Esophagus muscularis mucosa (tissue), 3 donors: Measurements from ENCODE around the gene CYB561.

Source experiments
- POLR2A ChIP-seq: fragments of 450-650 bp; IDR thresholded peaks from one replicate; pipeline ENCODE4 v1.6.1; 2017; ENCODE audit warnings: antibody characterized with exemption, moderate library complexity, mild to moderate bottlenecking, low read depth
- POLR2AphosphoS5 ChIP-seq, 2 donors: sonication (generic); formaldehyde crosslinking; IDR thresholded peaks; one replicate each; pipeline ENCODE4 v1.6.1; 2017; ENCODE audit warnings: antibody characterized with exemption in 2 of 2
- TF ChIP-seq, protein P1 (sequence below), 3 experiments: fragments of 200-600 bp in 2 of 3; fragments of 450-650 bp in 1 of 3; sonication (generic) in 2 of 3; IDR thresholded peaks; one replicate each; pipeline ENCODE4 v1.5.1; 2017 to 2019; ENCODE audit warnings: antibody characterized with exemption in 3 of 3, mild to moderate bottlenecking in 2 of 3, moderate library complexity in 1 of 3

DNA sequence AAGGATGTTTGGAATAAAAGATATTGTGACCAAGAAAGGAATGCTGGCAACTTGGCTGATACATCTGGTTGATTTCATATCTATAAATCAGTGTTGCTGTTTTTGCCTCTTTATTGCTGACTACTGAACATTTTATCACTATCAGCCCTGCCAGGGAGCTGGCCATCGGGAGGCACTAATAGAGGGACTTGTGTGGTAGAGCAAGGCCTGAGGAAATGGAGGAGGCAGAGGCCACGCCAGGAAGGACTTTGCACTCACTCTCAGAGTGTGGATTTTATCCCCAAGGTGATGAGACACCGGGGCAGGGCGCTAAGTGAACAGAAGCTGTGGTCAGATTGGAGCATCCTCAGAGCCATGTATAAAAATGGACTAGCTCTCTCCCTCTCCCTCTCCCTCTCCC is 9.3 kb upstream of the CYB561 start:
- TF ChIP-seq POLR2AphosphoS5 (IDR thresholded peaks at IDR 0.05): no peak
- TF ChIP-seq, protein P1, sequence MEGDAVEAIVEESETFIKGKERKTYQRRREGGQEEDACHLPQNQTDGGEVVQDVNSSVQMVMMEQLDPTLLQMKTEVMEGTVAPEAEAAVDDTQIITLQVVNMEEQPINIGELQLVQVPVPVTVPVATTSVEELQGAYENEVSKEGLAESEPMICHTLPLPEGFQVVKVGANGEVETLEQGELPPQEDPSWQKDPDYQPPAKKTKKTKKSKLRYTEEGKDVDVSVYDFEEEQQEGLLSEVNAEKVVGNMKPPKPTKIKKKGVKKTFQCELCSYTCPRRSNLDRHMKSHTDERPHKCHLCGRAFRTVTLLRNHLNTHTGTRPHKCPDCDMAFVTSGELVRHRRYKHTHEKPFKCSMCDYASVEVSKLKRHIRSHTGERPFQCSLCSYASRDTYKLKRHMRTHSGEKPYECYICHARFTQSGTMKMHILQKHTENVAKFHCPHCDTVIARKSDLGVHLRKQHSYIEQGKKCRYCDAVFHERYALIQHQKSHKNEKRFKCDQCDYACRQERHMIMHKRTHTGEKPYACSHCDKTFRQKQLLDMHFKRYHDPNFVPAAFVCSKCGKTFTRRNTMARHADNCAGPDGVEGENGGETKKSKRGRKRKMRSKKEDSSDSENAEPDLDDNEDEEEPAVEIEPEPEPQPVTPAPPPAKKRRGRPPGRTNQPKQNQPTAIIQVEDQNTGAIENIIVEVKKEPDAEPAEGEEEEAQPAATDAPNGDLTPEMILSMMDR (IDR thresholded peaks at IDR 0.05): no peak
- no peak for TF ChIP-seq POLR2A
